ENCODE results near the gene MALAT1. TPM values are rescaled to one million over a fixed set of nuclear protein-coding genes. Genes with fewer than 3 reads are reported as not detected.

MALAT1 gene
- total and polyA plus RNA-seq, 2 of the 13 experiments (the other 11 are each of a cell fraction or from before 2014, with no cell fraction given): 143 to 1,237 TPM

GRCh38 chr11:65497141-65498041 is 1.5 kb upstream of the MALAT1 start (continued):
- no peak; the same call in 1 of the 2 replicates for TF ChIP-seq ZFP1 (CRISPR knock-in tag; IDR thresholded peaks at IDR 0.05)
- TF ChIP-seq ZZZ3 (CRISPR knock-in tag; IDR thresholded peaks at IDR 0.05; ENCODE audit: borderline replicate concordance): peak; percentile 86
- no peak; the same call in none of the 2 replicates for TF ChIP-seq ZFP82 (CRISPR knock-in tag; IDR thresholded peaks at IDR 0.05; ENCODE audit: borderline replicate concordance)
- peak; percentile 36 for TF ChIP-seq CTCF (CRISPR knock-in tag; IDR thresholded peaks at IDR 0.05)
- TF ChIP-seq UBTF (CRISPR knock-in tag; IDR thresholded peaks at IDR 0.05): no peak; the same call in none of the 2 replicates
- TF ChIP-seq REST (IDR thresholded peaks at IDR 0.05; ENCODE audit: borderline replicate concordance in 1 of 2, low read depth in 1 of 2, low read length in 2 of 2): peak in 1 of 2 experiments; percentile 65; a peak in 1 of 4 replicates
- no peak for TF ChIP-seq RBM39 (IDR thresholded peaks at IDR 0.05; ENCODE audit: low read depth, low read length, poor library complexity, severe bottlenecking)
- TF ChIP-seq GZF1 (CRISPR knock-in tag; IDR thresholded peaks at IDR 0.05): no peak
- peak; percentile 96 for TF ChIP-seq SAP130 (CRISPR knock-in tag; IDR thresholded peaks at IDR 0.05; ENCODE audit: low read depth)
- TF ChIP-seq STAT5B (CRISPR knock-in tag; IDR thresholded peaks at IDR 0.05): no peak
- TF ChIP-seq MIER3 (CRISPR knock-in tag; IDR thresholded peaks at IDR 0.05; ENCODE audit: borderline replicate concordance): no peak
- no peak for TF ChIP-seq NCOA2 (CRISPR knock-in tag; IDR thresholded peaks at IDR 0.05)
- TF ChIP-seq NR2F2 (IDR thresholded peaks at IDR 0.05; ENCODE audit: borderline replicate concordance, low read depth): peak; percentile 56; the same call in 1 of the 2 replicates
- no peak for TF ChIP-seq ZNF720 (CRISPR knock-in tag; IDR thresholded peaks at IDR 0.05)
- peak; percentile 71; the same call in 1 of the 2 replicates for TF ChIP-seq TARDBP (CRISPR knock-in tag; IDR thresholded peaks at IDR 0.05)

All from HepG2 (cell line).